Activated CD8-positive, alpha-beta memory T cell treated with anti-CD3 and anti-CD28 coated beads, Interleukin-2, amount 50 U/mL, for 24 hours (primary cell): ENCODE data around the gene OSM.

Source experiments
- DNase-seq: peaks from one replicate; pipeline ENCODE4 v3.0.0-alpha.2; 2020; ENCODE audit errors: extremely low read depth

The OSM gene

GRCh38 chr22:30266445-30267381 is at the start of gene OSM:
TSS of gene OSM (minus strand) at chr22:30266851. CDS start at chr22:30266799, 52 bp downstream.
- DNase-seq = no peak

DNA sequence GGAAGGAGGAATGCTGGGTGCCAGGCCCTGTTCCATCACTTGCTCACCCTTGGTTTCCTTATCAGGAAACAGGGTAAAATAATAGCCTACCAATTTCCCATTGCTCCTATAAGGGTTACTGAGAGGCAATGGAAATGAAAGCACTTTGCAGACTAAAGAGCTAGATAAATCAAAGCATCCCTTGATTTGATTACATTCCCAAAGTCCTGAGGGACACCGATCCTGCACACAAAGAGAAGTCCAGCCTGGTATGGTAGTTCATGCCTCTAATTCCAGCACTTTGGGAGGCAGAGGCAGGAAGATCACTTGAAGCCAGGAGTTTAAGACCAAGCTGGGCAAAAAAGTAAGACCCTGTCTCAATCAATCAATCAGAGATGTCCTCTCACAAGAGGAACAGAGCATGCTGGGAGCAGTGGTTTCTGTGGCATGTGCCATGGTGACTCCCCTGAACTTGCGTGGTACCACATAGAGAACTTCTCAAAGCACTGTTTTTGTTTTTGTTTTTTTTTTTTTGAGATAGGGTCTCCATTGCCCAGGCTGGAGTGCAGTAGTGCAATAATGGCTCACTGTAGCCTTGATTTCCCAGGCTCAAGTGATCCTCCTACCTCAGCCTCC is 49.4 kb upstream of the OSM start:
- no peak for DNase-seq

DNA sequence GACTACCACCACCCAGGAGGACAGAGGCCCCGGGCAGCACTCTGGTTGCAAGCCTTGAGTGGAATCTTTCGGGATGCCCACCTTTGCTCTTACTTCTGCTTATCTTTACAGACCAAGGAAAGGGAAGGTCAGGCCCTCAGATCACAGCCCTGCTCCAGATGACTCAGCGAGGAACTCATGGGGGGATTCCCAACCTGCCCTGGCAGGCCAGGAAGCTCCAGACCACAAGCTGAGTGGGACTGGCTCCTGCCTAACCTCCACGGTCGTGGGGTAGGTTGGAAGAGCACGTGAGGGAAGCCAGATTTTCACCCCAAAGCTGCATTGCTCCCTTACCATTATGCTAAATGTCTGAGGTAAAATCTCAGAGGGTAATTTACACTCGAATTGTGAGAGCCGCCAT is 48.3 kb upstream of the OSM start:
- DNase-seq = no peak

DNA sequence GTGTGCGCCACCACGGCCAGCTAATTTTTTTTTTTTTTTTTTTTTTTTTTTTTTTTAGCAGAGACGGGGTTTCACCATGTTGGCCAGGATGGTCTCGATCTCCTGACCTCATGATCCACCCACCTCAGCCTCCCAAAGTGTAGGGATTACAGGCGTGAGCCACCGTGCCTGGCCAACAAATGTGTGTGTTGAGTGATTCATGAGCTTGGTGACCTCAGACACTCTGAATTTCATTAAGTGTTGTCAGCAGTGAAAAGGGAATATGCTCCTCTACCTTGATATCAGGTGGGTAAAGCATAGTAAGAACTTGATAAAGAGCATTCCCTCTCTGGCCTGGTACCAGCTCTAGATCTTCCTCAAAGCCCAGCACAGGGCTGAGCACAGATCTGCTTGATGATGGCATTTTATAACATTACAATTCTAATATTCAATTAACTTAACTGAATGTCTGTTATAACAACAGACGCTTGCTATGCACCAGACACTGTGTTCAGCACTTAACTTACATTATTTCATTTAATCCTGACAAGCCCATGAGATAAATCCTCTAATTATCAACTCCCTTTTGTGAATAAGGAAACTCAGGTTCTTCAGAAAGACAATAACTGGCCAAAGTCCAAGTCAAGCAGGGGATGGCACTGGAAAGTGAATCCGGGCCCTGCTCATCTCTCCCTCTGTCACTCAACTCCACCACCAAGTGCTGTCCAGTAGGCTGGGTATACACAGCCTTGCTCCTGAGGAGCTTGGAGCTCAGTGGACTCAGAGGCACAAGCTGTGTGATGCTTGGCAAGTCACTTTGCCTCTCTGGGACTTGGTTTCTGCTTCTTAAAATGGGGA is 47.1 kb upstream of the OSM start:
- DNase-seq = no peak

DNA sequence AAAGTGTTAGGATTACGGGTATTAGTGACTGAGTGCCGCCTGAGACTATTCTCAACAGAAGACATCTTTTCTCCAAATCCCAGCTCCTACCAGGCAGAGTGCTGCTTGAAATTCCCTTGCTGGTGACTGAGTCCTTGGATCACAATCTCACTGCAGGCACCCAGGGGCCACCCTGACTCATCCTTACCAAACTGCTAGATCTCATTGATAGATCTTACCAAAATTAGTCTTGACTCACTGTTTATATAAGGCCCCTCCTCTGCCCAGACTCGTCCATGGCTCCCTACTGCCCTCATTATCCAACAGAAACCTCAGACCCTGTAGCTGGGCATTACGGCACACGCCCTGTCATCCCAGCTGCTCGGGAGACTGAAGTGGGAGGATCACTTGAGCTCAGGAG is 45.4 kb upstream of the OSM start:
- DNase-seq = no peak

- DNase-seq = no peak
These were observed 44.5 kb upstream of the OSM start for GRCh38 chr22:30310881-30311771.

DNA sequence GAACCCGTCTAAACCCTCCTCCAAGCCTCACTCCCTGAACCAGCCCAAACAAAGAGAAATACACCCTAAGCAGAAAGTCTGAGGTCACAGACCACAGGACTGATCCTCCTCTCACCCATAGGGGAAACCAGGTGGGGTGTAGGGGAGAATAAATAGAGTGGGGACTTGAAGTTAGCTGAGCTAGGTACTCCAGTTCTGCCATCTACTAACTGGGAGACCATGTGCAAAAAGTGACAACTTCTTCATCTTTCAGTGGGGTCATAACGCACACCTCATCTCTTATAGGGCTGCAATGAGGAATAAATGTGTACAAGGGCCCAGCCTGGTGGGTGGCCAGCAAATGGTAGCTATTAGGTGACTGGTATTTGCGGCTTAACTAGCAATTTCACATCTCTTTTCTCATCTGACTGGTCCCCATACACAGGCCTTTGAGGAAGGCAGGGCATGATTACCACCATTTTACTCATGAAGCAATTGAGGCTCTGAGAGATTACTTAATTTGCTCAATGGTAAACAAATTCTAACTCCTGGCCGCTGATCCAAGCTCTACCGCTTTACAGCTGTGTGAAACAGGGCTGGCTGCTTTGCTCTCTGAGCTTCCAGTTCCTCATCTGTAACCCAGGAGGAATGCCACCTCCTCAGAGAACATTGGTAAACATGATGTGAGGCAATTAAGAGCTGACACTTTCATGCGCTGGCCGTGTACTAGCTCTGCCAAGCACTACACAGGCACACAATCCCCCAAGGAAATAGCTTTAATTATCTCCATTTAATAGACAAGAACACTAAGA is 43.5 kb upstream of the OSM start:
- no peak for DNase-seq

DNA sequence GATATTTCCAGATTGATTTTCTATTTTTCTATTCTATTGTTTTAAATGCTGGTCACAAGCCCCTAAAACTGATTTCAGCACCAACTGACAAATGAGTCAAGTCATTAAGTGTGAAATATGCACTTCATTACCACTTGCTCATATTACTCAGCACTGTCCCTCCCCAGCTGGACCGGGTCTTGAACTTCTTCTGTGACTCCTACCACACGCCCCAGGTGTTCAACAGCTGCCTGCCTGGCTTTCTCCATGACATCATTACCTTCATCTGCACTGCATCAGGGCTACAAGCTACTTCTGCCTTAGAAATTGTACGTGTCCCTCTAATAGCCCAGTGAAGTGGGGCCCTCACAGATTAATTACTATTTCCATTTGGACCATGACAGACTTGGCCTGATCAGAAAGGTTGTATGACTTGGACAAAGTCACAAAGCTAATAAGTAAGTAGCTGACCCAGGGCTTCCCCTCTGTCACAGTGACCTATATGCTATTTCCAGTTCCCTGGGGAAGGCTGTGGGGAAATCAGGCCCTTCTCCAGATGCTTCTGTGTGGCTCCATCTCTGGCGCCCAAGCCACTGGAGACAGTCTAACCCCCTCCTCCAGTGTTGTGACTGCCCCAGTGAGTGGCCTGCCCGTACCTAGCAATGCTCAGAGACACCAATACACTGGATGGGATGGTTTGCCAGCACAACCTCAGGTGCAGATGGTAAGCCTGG is 42.0 kb upstream of the OSM start:
- DNase-seq = no peak

DNA sequence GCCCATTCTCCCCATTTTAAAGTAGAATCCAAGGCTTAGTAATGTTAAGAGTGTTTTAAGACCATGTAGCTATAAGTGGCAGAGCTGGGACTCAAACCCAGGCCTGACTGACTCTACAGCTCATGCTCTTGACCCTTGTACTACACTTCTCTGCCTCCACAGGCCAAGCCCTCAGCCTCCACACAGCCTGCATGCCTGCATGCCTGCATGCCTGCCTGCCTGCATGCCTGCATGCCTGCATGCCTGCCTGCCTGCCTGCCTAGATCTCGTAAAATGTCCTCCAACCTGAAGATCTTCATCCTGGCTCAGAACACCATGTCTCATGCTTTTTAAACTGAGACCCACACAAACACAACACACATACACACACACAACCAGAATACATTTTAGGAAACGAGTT is 41.4 kb upstream of the OSM start:
- DNase-seq = no peak

DNA sequence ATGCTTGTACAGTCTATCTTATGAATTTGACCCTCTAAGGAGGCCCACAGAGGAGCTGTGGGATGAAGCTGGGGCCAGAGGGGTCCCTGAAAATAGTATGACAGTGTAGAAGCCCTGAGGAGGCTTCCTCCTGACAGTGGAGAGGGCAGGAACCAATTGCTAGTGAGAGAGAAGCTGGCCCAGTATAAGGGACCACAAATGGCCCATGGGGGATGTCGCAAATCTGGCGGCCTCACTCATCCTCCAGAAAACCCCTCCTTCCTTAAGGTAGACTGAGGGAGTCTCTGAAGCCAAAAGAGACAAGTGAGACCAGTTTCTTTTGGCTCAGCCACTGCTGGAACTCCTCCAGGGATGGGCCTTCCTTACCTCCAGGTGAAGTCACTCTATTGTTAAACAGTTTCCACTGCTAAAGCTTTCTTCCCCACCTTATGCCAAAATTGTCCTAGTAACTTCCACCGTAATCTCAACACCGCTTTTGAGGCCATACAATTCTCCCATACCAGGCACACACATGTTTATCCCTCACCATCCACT is 40.5 kb upstream of the OSM start:
- DNase-seq = no peak

DNA sequence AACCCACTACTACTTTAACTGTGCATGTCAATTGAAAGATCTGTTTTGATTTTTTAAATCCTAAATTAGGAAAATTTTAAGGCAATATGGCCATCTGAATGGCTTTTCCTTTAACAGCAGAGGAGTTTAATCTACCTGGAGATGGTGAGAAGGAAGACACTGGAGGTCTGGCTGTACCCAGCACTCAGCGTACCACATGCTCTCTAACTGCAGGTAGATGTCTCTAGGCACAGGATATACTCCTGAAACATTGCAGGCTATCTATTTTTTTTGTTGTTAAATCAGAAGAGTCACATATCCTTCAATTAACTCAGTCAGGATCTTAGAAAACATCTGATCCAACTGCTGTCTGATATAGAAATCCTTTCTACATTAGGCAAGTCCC is 40.0 kb upstream of the OSM start:
- DNase-seq = no peak

- no peak for DNase-seq
These were observed 39.4 kb upstream of the OSM start for GRCh38 chr22:30305906-30306626.

DNA sequence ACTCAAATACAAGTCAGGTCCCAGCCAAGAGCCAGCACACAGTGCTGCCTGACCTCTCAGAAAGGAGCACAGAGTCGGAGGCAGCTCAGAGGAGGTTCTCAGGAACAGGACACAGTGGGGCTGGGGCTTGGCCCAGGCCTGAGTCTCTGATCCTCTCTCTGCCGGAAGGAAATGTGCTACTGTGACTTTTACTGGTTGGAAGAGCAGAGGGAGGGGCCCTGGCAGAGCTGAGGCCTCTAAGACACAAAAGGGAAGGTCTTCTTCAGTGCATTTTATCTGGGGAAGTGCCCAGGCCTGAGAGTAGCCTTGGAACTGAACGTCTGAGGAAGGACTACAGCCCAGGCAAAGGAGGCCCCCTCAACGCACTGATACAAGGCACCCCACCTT is 38.9 kb upstream of the OSM start:
- no peak for DNase-seq

GRCh38 chr22:30304495-30305244 is 38.0 kb upstream of the OSM start:
- no peak for DNase-seq

DNA sequence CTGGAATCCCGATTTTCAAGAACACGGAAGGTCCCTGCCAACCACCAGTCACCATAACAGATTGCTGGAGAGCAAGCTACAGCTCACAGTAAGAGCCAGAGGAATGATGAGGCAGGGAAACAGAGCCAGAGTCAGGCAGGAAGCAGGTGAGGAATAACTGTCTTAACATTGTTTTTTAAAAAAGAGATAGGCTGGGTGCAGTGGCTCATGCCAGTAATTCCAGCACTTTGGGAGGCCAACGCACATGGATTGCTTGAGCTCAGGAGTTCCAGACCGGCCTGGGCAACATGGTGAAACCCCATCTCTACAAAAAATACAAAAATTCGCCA is 36.1 kb upstream of the OSM start:
- no peak for DNase-seq

GRCh38 chr22:30301995-30302809 is 35.6 kb upstream of the OSM start:
- no peak for DNase-seq

DNA sequence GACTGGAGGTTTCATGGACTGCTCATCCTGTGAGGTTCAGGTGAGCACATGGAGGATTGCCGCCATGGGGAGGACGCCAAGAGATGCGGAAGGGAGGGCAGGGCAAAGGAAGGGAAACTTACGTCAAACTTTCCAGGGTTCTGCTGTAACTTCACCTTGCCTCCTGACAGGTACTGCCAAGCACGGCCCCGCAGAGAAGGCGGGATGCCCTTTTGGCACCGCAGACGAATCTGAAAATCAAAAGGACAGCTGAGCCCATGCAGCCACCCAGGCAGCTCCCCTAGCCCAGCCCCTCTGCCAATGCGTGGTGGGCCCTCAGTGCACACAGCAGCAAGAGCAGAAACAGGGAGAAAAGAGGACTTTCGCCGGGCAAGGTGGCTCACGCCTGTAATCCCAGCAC is 32.7 kb upstream of the OSM start:
- no peak for DNase-seq
